B cell (primary cell): Measurements from ENCODE around the gene TMEM222. TPM values are rescaled to one million over a fixed set of nuclear protein-coding genes. Genes with fewer than 3 reads are reported as not detected.

ENCODE experiments used
- ATAC-seq: fragments of 200-7000 bp; cut with Tn5 transposase; one replicate; pipeline ENCODE4 v1.10.0; 2021; ENCODE audit warnings: low read depth, mild to moderate bottlenecking, moderate number of reproducible peaks, moderate library complexity
- CTCF ChIA-PET: fragments of 350-600 bp; sonication (Branson Sonifier 250); formaldehyde crosslinking; loops from one replicate; lab custom pipeline; 2021; ENCODE audit warnings: antibody characterized with exemption, inconsistent platforms; lab: Charles Lee
- POLR2A ChIA-PET: fragments of 350-600 bp; sonication (Branson Sonifier 250); formaldehyde crosslinking; loops from one replicate; lab custom pipeline; 2021; ENCODE audit warnings: antibody characterized with exemption; lab: Charles Lee
- DNase-seq: peaks from one replicate; pipeline ENCODE4 v3.0.0; 2013
- H2AFZ ChIP-seq: 2 replicates; pipeline ENCODE4 v1.6.1; 2012; ENCODE audit warnings: mild to moderate bottlenecking, low read depth, low read length; ENCODE audit not compliant: insufficient read depth, poor library complexity, severe bottlenecking
- H3K27ac ChIP-seq, 2 donors: 1 replicate in 1 of 2; 2 replicates in 1 of 2; pipeline ENCODE4 v1.5.1; 2012 to 2013; ENCODE audit warnings: low read length in 2 of 2, mild to moderate bottlenecking in 2 of 2, moderate library complexity in 1 of 2
- H3K27me3 ChIP-seq, 4 experiments: fragments of 200-600 bp in 1 of 4; sonication (generic) in 1 of 4; replicated peaks in 1 of 4; 1 replicate in 2 of 4; 2 replicates in 2 of 4; pipeline versions ENCODE4 v1.6.1 to v1.7.0; 2013 to 2016; ENCODE audit warnings: low read length in 3 of 4, mild to moderate bottlenecking in 2 of 4, mixed read lengths in 1 of 4, moderate library complexity in 1 of 4; ENCODE audit not compliant: insufficient read depth in 4 of 4, control insufficient read depth in 3 of 4; ENCODE audit errors: control extremely low read depth in 1 of 4
- H3K36me3 ChIP-seq, 2 experiments: replicated peaks in 1 of 2; 1 replicate in 1 of 2; 2 replicates in 1 of 2; pipeline versions ENCODE4 v1.6.1 to v1.7.1; 2013; ENCODE audit warnings: low read length in 1 of 2; ENCODE audit not compliant: insufficient read depth in 2 of 2, control insufficient read depth in 1 of 2; ENCODE audit errors: control extremely low read depth in 1 of 2, extremely low read depth in 1 of 2
- H3K4me1 ChIP-seq, 2 donors: fragments of 200-600 bp in 1 of 2; sonication (generic) in 1 of 2; 1 replicate in 1 of 2; 2 replicates in 1 of 2; pipeline versions ENCODE4 v1.5.1 to v1.6.1; 2013 to 2017; ENCODE audit warnings: low read length in 2 of 2; ENCODE audit not compliant: control insufficient read depth in 2 of 2, insufficient read depth in 2 of 2
- H3K4me2 ChIP-seq: replicated peaks from 2 replicates; pipeline ENCODE3; 2012; ENCODE audit warnings: mild to moderate bottlenecking, low read depth, low read length; ENCODE audit not compliant: poor library complexity, severe bottlenecking
- H3K4me3 ChIP-seq, 5 experiments: fragments of 200-600 bp in 1 of 5; sonication (generic) in 1 of 5; 1 replicate in 3 of 5; 2 replicates in 2 of 5; pipeline versions ENCODE4 v1.5.1 to v1.7.0; 2011 to 2016; ENCODE audit warnings: low read length in 4 of 5, mild to moderate bottlenecking in 4 of 5, low read depth in 2 of 5, control low read depth in 1 of 5, moderate library complexity in 1 of 5; ENCODE audit not compliant: insufficient read depth in 1 of 5; ENCODE audit errors: control extremely low read depth in 1 of 5, extremely low read depth in 1 of 5
- H3K79me2 ChIP-seq: fragments of 200-600 bp; sonication (generic); one replicate; pipeline ENCODE4 v1.6.0; 2016; ENCODE audit warnings: low read length; ENCODE audit not compliant: control insufficient read depth, insufficient read depth
- H3K9ac ChIP-seq: fragments of 200-600 bp; sonication (generic); 2 replicates; pipeline ENCODE4 v1.6.1; 2017; ENCODE audit warnings: mild to moderate bottlenecking, low read length, moderate library complexity
- H3K9me3 ChIP-seq, 3 donors: one replicate each; pipeline versions ENCODE4 v1.6.1 to v1.7.1; 2013; ENCODE audit warnings: low read length in 2 of 3; ENCODE audit not compliant: control insufficient read depth in 2 of 3, insufficient read depth in 1 of 3; ENCODE audit errors: control extremely low read depth in 1 of 3
- H4K20me1 ChIP-seq: 2 replicates; pipeline ENCODE4 v1.6.0; 2012; ENCODE audit warnings: mild to moderate bottlenecking, low read length; ENCODE audit not compliant: insufficient read depth, control insufficient read depth, poor library complexity, severe bottlenecking
- H3K27ac Mint-ChIP-seq: one replicate; pipeline ENCODE4 v1.8.0; 2021; ENCODE audit warnings: mixed read lengths
- H3K27me3 Mint-ChIP-seq: one replicate; pipeline ENCODE4 v1.8.0; 2021; ENCODE audit warnings: mixed read lengths
- H3K4me1 Mint-ChIP-seq: one replicate; pipeline ENCODE4 v1.8.0; 2021; ENCODE audit warnings: mixed read lengths
- H3K4me3 Mint-ChIP-seq: one replicate; pipeline ENCODE4 v1.8.0; 2021; ENCODE audit warnings: mixed read lengths
- H3K9me3 Mint-ChIP-seq: one replicate; pipeline ENCODE4 v1.8.0; 2022; ENCODE audit warnings: mixed read lengths; ENCODE audit not compliant: insufficient read depth
- EZH2 ChIP-seq: IDR thresholded peaks from 2 replicates; pipeline ENCODE4 v1.6.1; 2012; ENCODE audit warnings: borderline replicate concordance, low read depth, mild to moderate bottlenecking, moderate library complexity, low read length; ENCODE audit not compliant: insufficient read depth, poor library complexity, severe bottlenecking
- WGBS: methylation state at CpG from one replicate; pipeline ENCODE4 v1.1.5; 2013; ENCODE audit warnings: missing lambda C conversion rate; ENCODE audit not compliant: insufficient coverage; 5-methylcytosine and 5-hydroxymethylcytosine counted together
- intact Hi-C: fragments of 100-400 bp; cut with micrococcal nuclease; formaldehyde crosslinking; loops from one replicate; pipeline ENCODE4 v1.10.0; 2022
- polyA plus RNA-seq: library from polyadenylated mRNA; depleted of rRNA; stranded (reverse); fragments of >200 nt; gene quantifications from 2 replicates; pipeline ENCODE4 v1.2.3, GENCODE V29; 2012
- total RNA-seq, 2 donors: library from RNA; stranded (reverse); fragments of 120-200 nt in 1 of 2; gene quantifications; 1 replicate in 1 of 2; 2 replicates in 1 of 2; pipeline versions ENCODE4 v1.2.3 to v1.2.4, GENCODE V29; 2013 to 2022
- TF ChIP-seq, protein P1 (sequence below): fragments of 200-600 bp; IDR thresholded peaks from one replicate; pipeline ENCODE4 v1.8.0; 2022; ENCODE audit warnings: antibody characterized with exemption, mild to moderate bottlenecking

The TMEM222 gene
- total and polyA plus RNA-seq, 2 donors (not counting 1 experiment from before 2014, with no cell fraction given), result 44.2 to 80.9 TPM

- Histone ChIP-seq H3K27me3 (no peaks in the 10 kb centered on the region), H3K4me1 (no peaks in the 10 kb centered on the region), H3K36me3 (peaks cover 9 to 59% of the 10 kb centered on the region in 2 experiments), H2AFZ (no peak overlapping the region), H3K79me2 (peaks cover 6% of the 10 kb centered on the region), H3K27ac (no peak overlapping the region), H3K4me3 (no peak overlapping the region), H3K4me2 (no peak overlapping the region), H3K9me3 (no peaks in the 10 kb centered on the region), H3K9ac (no peak overlapping the region), H4K20me1 (no peaks in the 10 kb centered on the region)
- H3K27ac Mint-ChIP-seq, result no peak overlapping the region
- ATAC-seq (no peak), DNase-seq (no peak)
- CTCF ChIA-PET, result interaction anchor here (0.8 to 7.1 kb wide), 5 partner anchors 9 to 246 kb away, joined by 3 to 40 read pairs (median 4); no protein-coding TSS in a partner anchor
- 83% methylated on average over 2 of the region's 3 CpGs for WGBS
- H3K4me1 Mint-ChIP-seq, result no peaks in the 10 kb centered on the region
- intact Hi-C loops, result no loop called here
- no peak overlapping the region for H3K4me3 Mint-ChIP-seq
- H3K27me3 Mint-ChIP-seq, result no peaks in the 10 kb centered on the region
- TF ChIP-seq EZH2, result no peak
- TF ChIP-seq, protein P1, sequence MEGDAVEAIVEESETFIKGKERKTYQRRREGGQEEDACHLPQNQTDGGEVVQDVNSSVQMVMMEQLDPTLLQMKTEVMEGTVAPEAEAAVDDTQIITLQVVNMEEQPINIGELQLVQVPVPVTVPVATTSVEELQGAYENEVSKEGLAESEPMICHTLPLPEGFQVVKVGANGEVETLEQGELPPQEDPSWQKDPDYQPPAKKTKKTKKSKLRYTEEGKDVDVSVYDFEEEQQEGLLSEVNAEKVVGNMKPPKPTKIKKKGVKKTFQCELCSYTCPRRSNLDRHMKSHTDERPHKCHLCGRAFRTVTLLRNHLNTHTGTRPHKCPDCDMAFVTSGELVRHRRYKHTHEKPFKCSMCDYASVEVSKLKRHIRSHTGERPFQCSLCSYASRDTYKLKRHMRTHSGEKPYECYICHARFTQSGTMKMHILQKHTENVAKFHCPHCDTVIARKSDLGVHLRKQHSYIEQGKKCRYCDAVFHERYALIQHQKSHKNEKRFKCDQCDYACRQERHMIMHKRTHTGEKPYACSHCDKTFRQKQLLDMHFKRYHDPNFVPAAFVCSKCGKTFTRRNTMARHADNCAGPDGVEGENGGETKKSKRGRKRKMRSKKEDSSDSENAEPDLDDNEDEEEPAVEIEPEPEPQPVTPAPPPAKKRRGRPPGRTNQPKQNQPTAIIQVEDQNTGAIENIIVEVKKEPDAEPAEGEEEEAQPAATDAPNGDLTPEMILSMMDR, result no peak
- POLR2A ChIA-PET, result no interaction called here
- H3K9me3 Mint-ChIP-seq, result no peaks in the 10 kb centered on the region
Measured at GRCh38 chr1:27290581-27290980, 31.4 kb upstream of the TMEM222 start.

GRCh38 chr1:27292106-27292505, 29.9 kb upstream of the TMEM222 start:
- DNase-seq (no peak), ATAC-seq (no peak)
- Mint-ChIP-seq H3K27me3 (no peaks in the 10 kb centered on the region), H3K4me3 (no peak overlapping the region), H3K27ac (no peak overlapping the region), H3K9me3 (no peaks in the 10 kb centered on the region), H3K4me1 (no peaks in the 10 kb centered on the region)
- ChIA-PET POLR2A (interaction anchor here (0.6 kb wide), 1 partner anchor 222 kb away, joined by 4 read pairs; no protein-coding TSS in a partner anchor), CTCF (interaction anchor here (0.8 to 13.5 kb wide), 7 partner anchors 8 to 247 kb away, joined by 3 to 297 read pairs (median 40); partner anchors contain the start of gene GPR3)
- H3K4me2 ChIP-seq, result no peak overlapping the region
- H3K4me1 ChIP-seq, result no peaks in the 10 kb centered on the region
- no peak overlapping the region for H3K27ac ChIP-seq
- WGBS, result 98% methylated on average over 5 of the region's 5 CpGs
- H3K9me3 ChIP-seq, result no peaks in the 10 kb centered on the region
- TF ChIP-seq EZH2, result no peak
- TF ChIP-seq, protein P1, result no peak
- peaks cover 6% of the 10 kb centered on the region for H3K79me2 ChIP-seq
- no peak overlapping the region for H3K9ac ChIP-seq
- H3K36me3 ChIP-seq, result peaks cover 9 to 66% of the 10 kb centered on the region in 2 experiments
- H2AFZ ChIP-seq, result no peak overlapping the region
- H4K20me1 ChIP-seq, result no peaks in the 10 kb centered on the region
- no peak overlapping the region for H3K4me3 ChIP-seq
- intact Hi-C loops, result no loop called here
- H3K27me3 ChIP-seq, result no peaks in the 10 kb centered on the region
